Tibial artery (tissue), 4 donors: ENCODE data around the gene WWTR1.

Experiments used
- DNase-seq, 2 donors: peaks; one replicate each; pipeline ENCODE4 v3.0.0-alpha.2; 2019
- H3K27ac ChIP-seq, 2 donors: fragments of 200-600 bp; sonication (generic) in 1 of 2; 1 replicate in 1 of 2; 2 replicates in 1 of 2; pipeline ENCODE4 v1.5.1; 2018 to 2019; ENCODE audit warnings: mild to moderate bottlenecking in 1 of 2
- H3K27me3 ChIP-seq, 2 donors: fragments of 200-600 bp; sonication (generic) in 1 of 2; one replicate each; pipeline versions ENCODE4 v1.5.1 to v1.6.0; 2016 to 2019
- H3K36me3 ChIP-seq, 3 donors: fragments of 200-600 bp; sonication (generic) in 2 of 3; one replicate each; pipeline ENCODE4 v1.5.1; 2016 to 2019; ENCODE audit warnings: mild to moderate bottlenecking in 2 of 3
- H3K4me1 ChIP-seq, 4 donors: fragments of 200-600 bp; sonication (generic) in 2 of 4; 1 replicate in 3 of 4; 2 replicates in 1 of 4; pipeline ENCODE4 v1.5.1; 2016 to 2019
- H3K4me3 ChIP-seq, 2 donors: fragments of 200-600 bp; sonication (generic) in 1 of 2; 1 replicate in 1 of 2; 2 replicates in 1 of 2; pipeline ENCODE4 v1.5.1; 2018 to 2019; ENCODE audit warnings: mild to moderate bottlenecking in 2 of 2
- H3K9me3 ChIP-seq, 3 donors: fragments of 200-600 bp; sonication (generic) in 1 of 3; one replicate each; pipeline ENCODE4 v1.5.1; 2016 to 2019
- intact Hi-C: fragments of 100-400 bp; cut with DNase I; formaldehyde crosslinking; loops from one replicate; pipeline ENCODE4 v1.15.0; 2023; ENCODE audit warnings: low total_unique reads
- TF ChIP-seq, protein P1 (sequence below), 2 experiments: fragments of 200-600 bp in 1 of 2; fragments of 450-650 bp in 1 of 2; IDR thresholded peaks; one replicate each; pipeline ENCODE4 v1.5.1; 2017 to 2019; ENCODE audit warnings: antibody characterized with exemption in 2 of 2, mild to moderate bottlenecking in 1 of 2, moderate library complexity in 1 of 2

WWTR1 gene

DNA sequence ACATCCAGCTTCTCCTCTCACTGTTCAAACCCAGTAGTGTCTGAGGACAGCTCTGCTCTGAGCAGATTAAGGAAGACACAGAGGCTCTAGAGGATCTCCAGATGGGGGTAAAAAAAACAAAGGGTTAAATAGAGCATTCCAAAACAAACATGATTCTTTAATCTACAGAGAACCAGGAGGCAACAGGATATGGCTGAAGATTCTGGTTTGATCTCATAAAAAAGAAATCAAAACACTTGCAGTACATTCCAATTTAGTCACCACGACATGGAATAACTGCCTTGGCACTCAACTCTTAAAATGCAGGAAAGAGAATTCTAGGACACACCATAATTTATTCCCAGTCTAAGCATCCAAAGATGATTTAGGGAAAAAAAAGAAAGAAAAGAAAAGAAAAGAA is 151.3 kb downstream of the WWTR1 start:
- DNase-seq, result no peak
- Histone ChIP-seq H3K27ac (peak overlapping the region; percentile 69 to 77), H3K27me3 (no peaks in the 10 kb centered on the region), H3K9me3 (no peaks in the 10 kb centered on the region), H3K36me3 (no peaks in the 10 kb centered on the region), H3K4me1 (peaks cover 0 to 37% (median 25%) of the 10 kb centered on the region in 4 donors), H3K4me3 (no peak overlapping the region)
- intact Hi-C loops, result no loop called here
- TF ChIP-seq, protein P1, sequence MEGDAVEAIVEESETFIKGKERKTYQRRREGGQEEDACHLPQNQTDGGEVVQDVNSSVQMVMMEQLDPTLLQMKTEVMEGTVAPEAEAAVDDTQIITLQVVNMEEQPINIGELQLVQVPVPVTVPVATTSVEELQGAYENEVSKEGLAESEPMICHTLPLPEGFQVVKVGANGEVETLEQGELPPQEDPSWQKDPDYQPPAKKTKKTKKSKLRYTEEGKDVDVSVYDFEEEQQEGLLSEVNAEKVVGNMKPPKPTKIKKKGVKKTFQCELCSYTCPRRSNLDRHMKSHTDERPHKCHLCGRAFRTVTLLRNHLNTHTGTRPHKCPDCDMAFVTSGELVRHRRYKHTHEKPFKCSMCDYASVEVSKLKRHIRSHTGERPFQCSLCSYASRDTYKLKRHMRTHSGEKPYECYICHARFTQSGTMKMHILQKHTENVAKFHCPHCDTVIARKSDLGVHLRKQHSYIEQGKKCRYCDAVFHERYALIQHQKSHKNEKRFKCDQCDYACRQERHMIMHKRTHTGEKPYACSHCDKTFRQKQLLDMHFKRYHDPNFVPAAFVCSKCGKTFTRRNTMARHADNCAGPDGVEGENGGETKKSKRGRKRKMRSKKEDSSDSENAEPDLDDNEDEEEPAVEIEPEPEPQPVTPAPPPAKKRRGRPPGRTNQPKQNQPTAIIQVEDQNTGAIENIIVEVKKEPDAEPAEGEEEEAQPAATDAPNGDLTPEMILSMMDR (IDR thresholded peaks at IDR 0.05), result no peak

- Histone ChIP-seq H3K4me3 (no peak overlapping the region), H3K36me3 (no peaks in the 10 kb centered on the region), H3K27ac (peak overlapping the region in 1 of 2 donors; percentile 61), H3K4me1 (peaks cover 0 to 32% (median 10%) of the 10 kb centered on the region in 4 donors), H3K9me3 (no peaks in the 10 kb centered on the region), H3K27me3 (no peaks in the 10 kb centered on the region)
- TF ChIP-seq, protein P1 (IDR thresholded peaks at IDR 0.05), result no peak
- intact Hi-C loops, result no loop called here
- DNase-seq, result no peak
These were observed 155.4 kb downstream of the WWTR1 start for GRCh38 chr3:149502438-149502837.

- Histone ChIP-seq H3K4me3 (no peak overlapping the region), H3K27ac (peak overlapping the region; percentile 46 to 61), H3K27me3 (no peaks in the 10 kb centered on the region), H3K36me3 (no peaks in the 10 kb centered on the region), H3K9me3 (no peaks in the 10 kb centered on the region), H3K4me1 (peaks cover 0 to 22% (median 3%) of the 10 kb centered on the region in 4 donors)
- intact Hi-C loops, result no loop called here
- DNase-seq, result peak in 1 of 2 donors; percentile 76
- TF ChIP-seq, protein P1 (IDR thresholded peaks at IDR 0.05), result no peak
These were observed 156.3 kb downstream of the WWTR1 start for GRCh38 chr3:149501524-149501923.

- TF ChIP-seq, protein P1 (IDR thresholded peaks at IDR 0.05), result no peak
- Histone ChIP-seq H3K27me3 (no peaks in the 10 kb centered on the region), H3K4me1 (peaks cover 0 to 15% (median 0%) of the 10 kb centered on the region in 4 donors), H3K36me3 (no peaks in the 10 kb centered on the region), H3K27ac (no peak overlapping the region), H3K9me3 (no peaks in the 10 kb centered on the region), H3K4me3 (no peak overlapping the region)
- intact Hi-C loops, result loop anchor here (10.0 kb wide), 1 partner anchor 373 kb away; the partner anchor contains the start of gene HPS3
- DNase-seq, result no peak
These were observed 159.7 kb downstream of the WWTR1 start for GRCh38 chr3:149497966-149498670.

GRCh38 chr3:149496891-149497290 is 160.9 kb downstream of the WWTR1 start:
- Histone ChIP-seq H3K4me3 (no peak overlapping the region), H3K9me3 (no peaks in the 10 kb centered on the region), H3K4me1 (peaks cover 0 to 13% (median 0%) of the 10 kb centered on the region in 4 donors), H3K27me3 (no peaks in the 10 kb centered on the region), H3K36me3 (no peaks in the 10 kb centered on the region), H3K27ac (no peak overlapping the region)
- intact Hi-C loops, result loop anchor here (10.0 kb wide), 1 partner anchor 372 kb away; the partner anchor contains the start of gene HPS3
- TF ChIP-seq, protein P1 (IDR thresholded peaks at IDR 0.05), result no peak
- no peak for DNase-seq
